IPS DF 19.7 (cell line): ENCODE results near the gene MYBPC3.
"Not testable (repeated sequence)": the region's sequence is repeated elsewhere in the genome, so short reads cannot be mapped to it uniquely, and the experiment has no call there.

ENCODE experiments used
- DNase-seq: peaks from one replicate; pipeline ENCODE4 v3.0.0-alpha.2; 2013; ENCODE audit warnings: low read depth, low spot score

MYBPC3 gene

DNA sequence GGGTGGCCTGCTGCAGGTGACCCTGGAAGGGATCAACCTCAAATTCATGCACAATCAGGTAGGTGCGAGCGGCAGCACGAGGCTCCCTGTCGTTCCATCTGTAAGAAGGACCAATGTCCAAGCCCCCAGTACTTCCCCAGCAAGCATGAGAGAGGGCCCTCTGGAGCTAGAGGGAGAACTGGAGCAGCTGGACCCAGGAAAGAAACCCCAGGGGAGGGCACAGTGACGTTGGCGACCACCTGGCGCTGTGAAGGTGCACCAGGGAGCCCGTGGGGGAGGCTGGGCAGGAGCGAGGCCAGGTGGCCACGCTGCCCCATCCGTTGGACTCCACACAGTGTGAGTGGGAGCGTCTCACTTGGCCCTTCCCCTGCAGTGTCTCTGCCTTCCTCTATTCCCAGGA is 28.0 kb downstream of the MYBPC3 start:
- DNase-seq, result no peak

DNA sequence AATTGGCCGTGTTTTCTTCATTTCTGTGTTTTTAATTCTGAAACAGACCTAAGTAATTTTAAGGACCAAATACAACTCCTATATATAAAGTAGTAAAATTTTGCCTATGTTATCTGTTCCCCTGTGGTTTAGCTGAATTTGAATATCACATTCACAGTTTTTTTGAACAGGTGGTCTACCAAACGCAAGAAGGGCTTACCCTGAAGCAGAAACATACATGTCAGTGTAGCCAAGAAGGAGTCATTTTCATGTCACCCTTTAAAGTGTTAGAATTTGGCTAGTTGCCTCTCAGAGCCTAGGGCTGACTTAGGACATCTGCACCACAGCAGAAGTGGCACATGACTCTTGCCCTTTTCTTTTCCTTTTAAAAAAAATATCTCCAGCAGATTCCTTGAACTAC is 34.3 kb downstream of the MYBPC3 start:
- no peak for DNase-seq

DNA sequence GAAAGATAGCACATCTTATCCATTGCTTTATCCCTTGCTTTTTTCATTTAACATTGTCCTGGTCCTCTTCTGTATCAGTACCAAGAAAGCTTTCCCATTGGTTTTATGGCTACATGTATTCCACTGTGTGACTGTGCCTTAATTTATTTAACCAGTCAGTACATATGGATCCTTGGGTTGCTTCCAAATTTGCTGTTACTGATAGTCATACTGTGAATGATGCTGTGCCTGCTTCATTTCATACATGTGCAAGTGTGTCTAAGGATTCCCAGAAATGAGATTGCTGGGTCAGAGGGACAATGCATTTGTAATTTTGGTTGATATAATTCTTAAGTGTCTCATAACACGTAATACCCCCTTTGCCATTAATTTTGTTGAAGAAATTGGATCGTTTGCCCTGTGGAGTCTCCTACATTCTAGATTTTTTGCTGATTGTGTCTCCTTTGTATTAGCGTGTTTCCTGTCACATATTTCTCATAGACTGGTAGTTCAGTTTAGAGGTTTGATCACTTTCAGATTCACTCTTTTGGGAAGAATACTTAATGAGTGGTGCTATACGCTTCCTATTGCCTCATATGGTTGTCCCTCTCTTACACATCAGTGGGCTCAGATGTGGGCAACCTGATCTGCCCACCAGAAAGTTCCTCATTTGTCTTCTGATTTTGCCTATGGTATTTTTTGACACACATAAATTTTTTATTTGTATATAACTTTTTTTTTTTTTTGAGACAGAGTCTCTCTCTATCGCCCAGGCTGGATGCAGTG is 35.3 kb downstream of the MYBPC3 start:
- DNase-seq, result no peak

DNA sequence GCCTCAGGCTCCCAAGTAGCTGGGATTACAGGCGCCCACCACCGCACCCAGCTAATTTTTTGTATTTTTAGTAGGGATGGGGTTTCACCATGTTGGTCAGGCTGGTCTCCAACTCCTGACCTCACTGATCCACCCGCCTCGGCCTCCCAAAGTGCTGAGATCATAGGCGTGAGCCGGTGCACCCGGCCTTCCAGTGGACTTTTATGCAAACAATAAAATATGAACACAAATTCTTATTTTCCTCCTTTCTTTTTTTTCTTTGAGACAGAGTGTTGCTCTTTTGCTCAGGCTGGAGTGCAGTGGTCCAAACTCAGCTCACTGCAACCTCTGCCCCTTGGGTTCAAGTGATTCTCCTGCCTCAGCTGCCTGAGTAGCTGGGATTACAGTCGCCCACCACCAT is 36.0 kb downstream of the MYBPC3 start:
- not testable (repeated sequence) for DNase-seq

DNA sequence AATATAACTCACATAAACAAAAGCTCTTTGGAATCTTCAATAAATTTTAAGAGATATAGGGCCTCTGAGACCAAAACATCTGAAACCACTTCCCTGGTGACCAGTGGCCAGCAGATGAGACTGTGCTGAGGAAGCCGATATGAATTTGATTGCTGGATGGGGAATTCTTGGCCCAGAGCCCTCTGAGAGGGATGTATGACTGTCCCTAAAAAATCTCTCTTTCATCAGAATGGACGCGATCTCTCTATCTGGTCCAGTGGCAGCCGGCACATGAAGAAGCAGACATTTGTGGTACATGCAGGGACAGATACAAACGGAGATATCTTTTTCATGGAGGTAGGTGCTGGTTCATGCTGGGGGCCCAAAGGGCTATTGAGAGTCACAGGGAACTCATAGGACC is 37.5 kb downstream of the MYBPC3 start:
- DNase-seq, result no peak

DNA sequence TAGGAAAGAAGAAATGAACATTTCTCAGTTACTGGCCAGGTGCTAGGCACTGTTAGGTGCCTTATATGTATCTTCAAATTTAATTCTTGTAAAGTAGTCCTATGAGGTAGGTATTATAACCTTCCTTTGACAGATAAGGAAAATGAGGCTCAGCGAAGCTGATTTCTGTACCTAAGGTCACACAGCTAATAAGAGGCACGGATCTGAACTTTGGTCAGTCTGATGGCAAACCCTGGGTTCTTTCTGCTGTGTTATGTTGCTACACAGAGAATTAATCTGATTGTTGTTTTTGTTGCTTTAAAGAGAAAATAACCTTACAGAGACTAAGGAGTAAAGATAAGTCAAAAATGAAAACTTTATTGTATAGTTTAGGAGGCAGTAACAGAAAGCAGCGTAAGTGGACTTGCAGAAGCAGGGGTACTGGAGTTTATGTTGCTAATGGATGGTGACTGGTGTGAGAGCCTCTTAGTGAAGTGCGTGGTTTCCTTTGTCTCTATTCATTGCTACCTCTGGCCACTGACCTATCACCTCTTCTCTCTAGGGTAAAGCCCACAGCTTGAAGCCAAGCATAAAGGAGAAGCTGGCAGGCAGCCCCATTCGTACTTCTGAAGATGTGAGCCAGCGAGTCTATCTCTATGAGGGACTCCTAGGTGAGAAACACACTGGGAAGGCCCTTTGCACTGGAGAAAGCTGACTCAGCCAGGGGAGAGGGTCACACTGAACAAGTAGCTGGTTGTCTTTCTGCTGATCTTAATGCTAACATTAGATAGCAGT is 44.3 kb downstream of the MYBPC3 start:
- DNase-seq, result no peak

DNA sequence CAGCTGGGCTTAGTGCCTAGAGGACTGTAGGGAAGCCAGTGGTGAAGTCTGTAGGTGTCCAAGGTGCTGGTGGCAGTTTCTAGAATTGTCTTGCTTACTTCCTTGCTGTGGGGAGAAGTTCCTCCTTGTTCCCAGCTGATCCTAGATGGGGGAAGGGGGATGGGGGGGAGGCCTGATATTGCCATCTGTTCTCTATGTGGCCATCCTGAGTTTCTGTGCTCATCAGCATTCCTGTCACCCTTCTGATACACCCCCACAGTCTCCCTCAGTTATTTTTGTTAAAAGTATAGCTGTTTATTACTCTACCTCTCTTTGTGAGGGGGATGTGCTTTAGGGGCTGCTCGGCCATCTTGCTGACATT is 46.0 kb downstream of the MYBPC3 start:
- DNase-seq, result no peak

DNA sequence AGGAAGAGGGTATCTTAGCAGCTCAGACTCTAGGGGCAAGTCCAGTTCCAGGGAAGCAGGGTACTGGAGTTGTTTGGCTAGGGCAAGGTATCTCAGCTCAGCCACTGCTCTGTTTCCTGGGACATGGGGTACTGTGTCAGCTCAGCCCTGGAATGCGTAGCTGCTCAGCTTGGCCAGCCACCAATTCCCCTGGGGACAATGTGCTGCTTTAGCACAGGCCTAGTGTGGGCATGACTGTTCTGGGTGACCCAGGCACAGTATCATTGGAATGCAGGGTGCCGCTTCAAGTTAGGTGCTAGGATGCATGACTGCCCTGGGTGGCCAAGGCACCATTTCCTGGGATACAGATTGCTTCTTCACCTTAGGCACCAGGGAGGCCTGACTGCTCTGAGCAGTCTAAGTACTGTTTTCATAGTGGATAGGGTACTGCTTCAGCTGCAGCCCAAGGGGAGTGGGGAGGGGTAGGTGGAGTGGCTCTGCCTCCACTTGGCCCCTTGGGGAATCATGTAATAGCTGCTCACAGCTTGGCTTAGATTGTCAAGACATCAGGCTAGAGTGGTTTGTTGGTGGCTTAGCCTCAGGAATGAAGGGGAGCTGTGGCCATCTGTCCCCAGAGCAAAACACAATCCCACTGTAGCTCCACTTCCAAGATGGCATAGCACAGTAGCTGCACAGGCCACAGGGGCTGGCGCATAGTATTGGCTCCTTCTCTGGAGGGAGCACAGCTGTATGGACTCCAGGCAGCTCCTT is 46.6 kb downstream of the MYBPC3 start:
- DNase-seq, result no peak

DNA sequence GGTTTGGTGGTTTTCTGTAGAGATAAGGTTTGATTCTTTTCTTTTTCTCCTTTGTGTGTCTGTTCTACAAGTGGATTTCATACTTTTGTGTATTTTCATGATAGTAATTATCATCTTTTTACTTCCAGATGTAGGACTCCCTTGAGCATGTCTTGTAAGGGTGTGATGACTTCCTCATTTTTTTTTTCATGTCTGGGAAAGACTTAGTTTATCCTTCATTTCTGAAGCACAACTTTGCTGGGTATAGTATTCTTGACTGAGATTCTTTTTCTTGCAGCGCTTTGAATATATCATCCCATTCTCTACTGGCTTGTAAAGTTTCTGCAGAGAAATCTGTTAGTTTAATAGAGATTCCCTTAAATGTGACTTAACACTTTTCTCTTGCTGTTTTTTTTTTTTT is 49.6 kb downstream of the MYBPC3 start:
- DNase-seq, result no peak

DNA sequence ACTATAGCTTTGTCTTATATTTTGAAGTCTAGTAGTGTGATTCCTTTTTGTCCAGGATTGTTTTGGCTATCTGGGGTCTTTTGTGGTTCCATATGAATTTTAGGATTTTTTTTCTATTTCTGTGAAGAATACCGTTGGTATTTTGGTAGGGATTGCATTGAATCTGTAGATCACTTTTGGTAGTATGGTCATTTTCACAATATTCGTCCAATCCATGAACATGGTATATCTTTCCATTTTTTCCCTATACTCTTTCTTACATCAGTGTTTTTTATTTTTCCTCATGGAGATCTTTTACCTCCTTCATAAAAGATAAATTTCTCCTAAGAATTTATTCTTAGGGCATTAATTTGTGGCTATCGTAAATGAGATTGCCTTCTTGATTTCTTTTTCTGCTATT is 53.4 kb downstream of the MYBPC3 start:
- DNase-seq, result no peak

DNA sequence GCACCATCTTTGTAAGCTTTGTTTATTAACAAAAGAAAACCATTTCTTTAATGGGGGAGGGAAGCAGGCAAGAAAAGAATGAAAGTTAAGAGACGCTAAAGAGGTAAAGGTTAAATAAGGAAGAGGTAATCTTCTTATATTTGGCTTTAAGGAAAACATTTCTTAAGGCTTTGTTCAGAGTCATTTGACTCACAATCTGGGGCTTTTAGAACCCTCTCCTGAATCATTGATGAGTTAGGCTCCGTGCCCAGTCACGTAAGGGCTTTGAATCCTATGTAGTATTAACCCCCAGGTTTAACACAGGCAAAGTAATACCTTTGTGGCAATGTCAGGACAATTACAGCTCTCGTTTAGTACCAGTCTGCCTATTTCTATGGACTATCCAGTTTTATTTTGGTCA is 56.5 kb downstream of the MYBPC3 start:
- no peak for DNase-seq

DNA sequence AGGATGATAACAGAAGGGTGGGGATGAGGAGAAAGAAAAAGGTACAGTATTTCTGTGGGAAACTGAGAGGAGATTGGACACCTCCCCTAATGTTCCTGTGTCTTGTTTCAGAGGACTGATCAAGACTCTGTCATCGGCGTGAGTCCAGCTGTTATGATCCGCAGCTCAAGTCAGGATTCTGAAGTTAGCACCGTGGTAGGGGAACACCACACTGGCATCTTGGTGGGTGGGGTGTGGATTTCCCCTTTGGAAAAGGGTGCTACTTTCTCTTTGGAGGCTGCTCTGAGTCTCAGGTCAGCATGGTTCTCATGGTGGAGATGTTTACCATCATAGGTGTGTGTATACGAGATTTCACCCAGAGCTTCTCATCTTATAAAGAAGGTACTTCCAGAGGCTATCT is 57.1 kb downstream of the MYBPC3 start:
- DNase-seq, result no peak

DNA sequence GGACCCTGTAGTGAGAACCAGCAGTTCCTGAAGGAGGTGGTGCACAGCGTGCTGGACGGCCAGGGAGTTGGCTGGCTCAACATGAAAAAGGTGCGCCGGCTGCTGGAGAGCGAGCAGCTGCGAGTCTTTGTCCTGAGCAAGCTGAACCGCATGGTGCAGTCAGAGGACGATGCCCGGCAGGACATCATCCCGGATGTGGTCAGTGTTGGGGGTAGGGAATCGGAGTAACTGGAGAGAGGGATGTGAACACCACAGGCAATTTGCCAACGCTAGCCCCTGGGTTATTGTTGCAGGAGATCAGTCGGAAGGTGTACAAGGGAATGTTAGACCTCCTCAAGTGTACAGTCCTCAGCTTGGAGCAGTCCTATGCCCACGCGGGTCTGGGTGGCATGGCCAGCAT is 62.6 kb downstream of the MYBPC3 start:
- DNase-seq, result no peak

DNA sequence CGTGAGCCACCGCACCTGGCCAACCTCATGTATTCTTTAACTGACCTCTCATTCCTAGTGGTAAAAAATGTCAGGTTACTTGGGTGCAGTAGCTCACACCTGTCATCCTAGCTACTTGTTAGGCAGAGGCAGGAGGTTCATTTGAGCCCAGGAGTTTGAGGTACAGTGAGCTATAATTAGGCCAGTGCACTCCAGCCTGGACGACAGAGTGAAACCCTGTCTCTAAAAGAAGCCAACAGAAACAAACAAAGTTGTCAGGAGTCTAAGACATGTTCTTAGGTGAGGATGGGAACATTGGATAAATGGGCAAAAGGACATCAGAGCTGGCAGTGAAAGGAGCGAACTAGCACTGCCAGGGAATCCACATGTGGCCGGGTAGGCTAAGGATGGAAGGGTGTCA is 64.4 kb downstream of the MYBPC3 start:
- no peak for DNase-seq

DNA sequence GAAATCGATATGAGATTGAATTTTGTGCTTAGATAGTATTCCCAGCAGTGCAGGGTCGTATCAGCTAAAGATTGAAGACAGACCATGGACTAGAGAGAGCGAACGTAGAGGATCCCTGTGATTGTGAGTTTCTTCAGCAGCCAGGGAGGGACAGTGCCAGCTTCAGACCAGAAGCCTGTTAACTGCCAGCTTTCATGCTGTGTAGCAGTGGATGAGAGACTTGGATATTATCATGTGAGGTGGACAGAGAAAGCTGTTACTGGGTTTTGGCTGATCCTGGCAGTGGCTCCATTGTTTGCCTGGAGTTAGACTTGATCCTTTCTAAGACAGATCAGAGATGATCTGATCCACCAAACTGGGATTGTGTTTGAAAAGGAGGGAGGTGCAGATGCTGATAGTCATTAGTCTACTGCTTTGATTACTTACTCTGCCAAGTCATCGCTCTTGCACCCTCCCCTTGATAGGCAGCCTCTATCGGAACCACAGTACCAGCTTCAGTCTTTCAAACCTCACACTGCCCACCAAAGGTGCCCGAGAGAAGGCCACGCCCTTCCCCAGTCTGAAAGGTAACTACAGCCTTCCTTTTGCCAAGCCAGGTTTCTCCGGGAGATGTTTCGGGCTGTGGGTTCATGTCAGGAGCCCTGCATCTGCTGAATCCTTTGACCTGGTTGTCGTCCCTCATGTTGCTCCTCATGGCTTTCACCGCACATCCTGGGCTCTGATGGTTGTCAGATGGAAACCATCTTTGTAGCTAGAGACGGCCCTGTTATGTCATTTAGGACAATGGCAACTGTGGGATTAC is 66.3 kb downstream of the MYBPC3 start:
- no peak for DNase-seq

DNA sequence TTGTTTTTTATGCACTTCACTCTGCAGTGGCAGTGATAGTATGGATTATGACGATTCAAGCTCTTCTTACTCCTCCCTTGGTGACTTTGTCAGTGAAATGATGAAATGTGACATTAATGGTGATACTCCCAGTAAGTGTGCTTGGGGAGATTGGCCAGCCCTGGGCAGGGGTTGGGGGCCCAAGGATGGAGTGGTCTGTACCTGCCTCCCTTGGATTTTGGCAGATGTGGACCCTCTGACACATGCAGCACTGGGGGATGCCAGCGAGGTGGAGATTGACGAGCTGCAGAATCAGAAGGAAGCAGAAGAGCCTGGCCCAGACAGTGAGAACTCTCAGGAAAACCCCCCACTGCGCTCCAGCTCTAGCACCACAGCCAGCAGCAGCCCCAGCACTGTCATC is 68.4 kb downstream of the MYBPC3 start:
- DNase-seq, result no peak

DNA sequence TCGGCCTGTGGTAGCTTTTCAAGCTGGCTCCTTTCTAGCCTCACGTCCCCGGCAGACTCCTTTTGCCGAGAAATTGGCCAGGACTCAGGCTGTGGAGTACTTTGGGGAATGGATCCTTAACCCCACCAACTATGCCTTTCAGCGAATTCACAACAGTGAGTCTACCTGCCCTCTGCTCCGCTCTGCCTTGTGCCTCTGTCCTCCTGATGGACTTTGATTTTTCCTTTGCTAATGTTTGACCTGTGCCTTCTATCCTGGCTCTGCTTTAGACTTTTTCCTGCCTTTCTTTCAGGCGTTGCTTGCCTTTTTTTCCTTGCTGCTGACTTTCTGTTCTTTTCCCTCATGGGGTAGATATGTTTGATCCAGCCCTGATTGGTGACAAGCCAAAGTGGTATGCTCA is 70.0 kb downstream of the MYBPC3 start:
- no peak for DNase-seq
